Measurements from ENCODE around the gene GPR31.

GPR31 gene

DNA sequence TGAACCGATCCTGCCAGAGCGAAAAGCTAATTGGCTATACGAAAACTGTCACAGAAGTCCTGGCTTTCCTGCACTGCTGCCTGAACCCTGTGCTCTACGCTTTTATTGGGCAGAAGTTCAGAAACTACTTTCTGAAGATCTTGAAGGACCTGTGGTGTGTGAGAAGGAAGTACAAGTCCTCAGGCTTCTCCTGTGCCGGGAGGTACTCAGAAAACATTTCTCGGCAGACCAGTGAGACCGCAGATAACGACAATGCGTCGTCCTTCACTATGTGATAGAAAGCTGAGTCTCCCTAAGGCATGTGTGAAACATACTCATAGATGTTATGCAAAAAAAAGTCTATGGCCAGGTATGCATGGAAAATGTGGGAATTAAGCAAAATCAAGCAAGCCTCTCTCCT, 20.7 kb downstream of the GPR31 start:
- DNase-seq = peak; percentile 58

DNA sequence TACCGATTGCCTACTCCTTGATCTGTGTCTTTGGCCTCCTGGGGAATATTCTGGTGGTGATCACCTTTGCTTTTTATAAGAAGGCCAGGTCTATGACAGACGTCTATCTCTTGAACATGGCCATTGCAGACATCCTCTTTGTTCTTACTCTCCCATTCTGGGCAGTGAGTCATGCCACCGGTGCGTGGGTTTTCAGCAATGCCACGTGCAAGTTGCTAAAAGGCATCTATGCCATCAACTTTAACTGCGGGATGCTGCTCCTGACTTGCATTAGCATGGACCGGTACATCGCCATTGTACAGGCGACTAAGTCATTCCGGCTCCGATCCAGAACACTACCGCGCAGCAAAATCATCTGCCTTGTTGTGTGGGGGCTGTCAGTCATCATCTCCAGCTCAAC, 21.4 kb downstream of the GPR31 start:
- no peak for DNase-seq

DNA sequence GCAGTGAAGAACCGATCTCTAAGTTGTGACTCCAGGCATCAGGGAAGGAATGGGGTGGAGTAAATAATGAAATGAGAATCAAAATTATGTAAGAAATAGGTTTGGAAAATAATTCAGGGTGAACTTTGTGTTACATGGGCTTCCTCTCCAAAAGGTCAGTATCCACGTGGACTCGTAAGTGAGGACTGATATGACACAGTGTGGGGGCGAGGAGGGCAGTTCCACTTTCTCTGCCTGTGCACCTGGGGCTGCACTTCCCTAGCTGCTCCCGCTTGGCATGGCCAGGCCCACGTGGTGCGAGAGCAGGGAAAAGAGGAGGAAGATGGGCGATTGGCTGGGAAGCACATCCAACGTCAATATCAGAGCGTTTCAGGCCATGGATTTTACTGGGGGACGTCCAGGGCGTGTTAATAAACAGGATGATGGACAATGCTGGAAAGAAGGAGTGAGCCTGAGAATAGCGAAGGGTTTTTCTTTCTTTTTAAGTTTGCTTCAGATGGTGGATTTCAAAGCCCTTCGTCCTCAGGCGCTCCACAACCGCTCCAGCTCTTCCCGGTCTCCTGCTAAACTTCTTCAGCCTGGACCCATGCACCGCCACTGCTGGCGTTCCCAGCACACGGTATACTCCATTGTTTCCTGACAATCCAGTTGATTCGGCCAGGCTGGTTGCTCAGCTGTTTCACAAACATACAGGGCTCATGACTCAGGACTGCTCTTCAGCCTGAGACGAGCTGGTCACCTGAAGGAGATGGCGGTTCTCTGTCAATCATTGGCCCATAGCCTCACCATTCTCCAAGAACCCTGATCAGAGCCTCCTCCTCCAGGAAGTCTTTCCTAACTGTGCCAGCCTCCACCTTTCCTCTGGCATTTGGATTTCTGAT, 23.1 kb downstream of the GPR31 start:
- no peak for DNase-seq

DNA sequence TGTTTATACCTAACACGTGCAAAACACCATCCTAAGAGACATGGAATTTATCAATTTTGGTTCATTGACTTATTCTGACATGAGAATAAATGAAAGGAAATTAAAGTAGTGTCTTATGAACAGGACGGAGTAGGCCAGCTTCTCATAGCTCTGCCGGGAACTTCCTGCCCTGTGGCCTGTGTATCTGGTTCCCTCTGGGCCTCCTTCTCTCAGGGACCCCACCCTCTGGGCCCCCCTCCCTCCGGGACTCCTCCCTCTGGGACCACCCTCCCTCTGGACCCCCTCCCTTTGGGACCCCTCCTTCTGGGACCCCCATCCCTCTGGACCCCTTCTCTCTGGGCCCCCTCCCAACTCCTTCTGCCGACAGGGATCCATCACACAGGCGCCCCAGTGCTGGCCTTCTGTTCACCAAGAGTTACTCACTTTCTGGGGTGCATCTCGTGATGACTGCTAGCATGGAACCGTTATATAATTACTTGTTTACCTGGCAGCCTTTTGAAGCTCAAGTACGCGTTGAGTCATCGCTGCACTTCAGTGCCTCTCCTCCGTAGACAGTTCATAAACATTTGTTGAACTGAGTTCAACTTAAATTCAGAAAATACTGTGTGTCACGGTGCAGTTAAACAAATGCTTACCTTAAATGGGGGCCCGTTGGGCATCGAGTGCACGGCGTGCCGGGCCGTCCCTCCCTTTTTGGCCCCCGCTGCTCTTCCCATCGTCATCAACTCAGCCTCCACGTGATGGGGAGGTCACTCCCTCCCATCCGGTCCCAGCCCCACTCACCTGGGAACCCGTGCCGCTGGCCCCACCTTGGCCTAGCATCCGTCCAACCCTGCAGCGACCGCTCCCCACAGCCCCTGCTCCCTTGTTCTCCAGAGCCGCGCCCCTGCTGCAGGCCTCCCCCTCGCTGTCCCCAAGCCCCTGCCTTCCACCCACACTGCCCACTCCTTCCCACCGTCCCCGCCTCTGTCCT, 26.8 kb downstream of the GPR31 start:
- DNase-seq = no peak

DNA sequence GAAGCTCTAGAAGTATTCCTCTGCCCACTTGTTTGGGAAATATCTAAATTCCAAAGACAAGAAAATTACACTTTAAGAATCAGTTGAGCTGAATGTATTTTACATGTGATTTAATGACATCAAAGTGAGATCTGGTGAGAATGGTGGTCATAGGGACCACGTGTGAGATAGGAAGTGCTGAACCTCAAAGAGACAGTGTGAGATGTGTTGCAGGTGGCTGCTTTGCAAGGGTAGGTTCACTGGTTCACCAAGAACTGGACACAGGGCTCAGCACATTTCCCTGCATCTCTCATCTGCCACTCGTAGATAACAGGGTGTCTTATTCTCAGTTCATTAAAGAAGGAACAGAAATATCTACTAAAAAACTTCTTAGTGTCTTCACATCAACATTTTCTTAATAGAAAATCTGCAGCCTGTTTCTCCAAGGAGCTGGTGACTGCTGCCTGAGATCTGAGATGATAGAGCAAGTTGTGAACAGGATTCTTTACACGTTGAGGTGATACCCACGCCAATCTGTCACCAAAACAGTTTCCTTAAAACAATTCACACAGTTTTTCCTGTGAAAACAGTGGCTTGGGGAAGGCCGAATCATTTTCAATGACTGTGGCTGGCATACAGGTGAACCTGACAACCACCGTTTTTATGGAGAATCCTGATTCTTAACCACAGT, 27.6 kb downstream of the GPR31 start:
- no peak for DNase-seq

DNA sequence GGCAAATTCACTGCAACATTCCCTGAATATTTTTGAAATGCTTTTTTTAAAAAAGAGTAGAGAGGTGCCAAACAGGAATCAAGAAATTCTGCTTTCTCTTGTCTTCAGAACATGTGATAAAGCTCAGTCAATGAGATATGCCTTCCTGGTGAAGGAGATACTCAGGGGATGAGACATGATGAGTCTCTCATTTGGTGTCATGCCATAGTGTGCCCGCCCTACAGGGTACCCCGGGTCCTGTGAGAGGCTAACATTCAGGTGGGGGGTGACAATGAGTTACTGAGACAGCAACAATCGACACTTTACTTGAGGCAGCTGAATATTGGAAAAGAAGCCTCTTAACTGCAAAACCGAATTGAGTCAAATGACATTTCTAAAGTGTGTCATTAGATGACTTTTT, 28.2 kb downstream of the GPR31 start:
- no peak for DNase-seq

DNA sequence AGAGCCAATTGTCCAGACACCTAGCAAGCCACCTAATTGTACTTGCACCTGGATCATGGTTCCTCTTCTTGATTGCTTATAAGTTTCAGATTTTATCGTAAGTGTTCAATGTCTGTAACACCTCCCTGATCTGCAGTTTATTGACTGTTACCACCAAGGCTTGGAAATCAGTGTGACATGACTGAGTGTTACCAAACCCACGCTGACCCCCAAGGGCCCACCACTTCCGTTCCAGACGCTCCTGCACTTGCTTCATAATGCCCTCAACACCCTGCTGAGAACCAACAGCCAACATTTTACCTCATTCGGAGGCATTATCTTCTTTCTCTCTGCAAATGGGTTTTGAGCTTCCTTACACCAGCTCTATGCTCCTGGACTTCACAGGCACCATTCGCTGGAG, 28.6 kb downstream of the GPR31 start:
- DNase-seq = no peak

DNA sequence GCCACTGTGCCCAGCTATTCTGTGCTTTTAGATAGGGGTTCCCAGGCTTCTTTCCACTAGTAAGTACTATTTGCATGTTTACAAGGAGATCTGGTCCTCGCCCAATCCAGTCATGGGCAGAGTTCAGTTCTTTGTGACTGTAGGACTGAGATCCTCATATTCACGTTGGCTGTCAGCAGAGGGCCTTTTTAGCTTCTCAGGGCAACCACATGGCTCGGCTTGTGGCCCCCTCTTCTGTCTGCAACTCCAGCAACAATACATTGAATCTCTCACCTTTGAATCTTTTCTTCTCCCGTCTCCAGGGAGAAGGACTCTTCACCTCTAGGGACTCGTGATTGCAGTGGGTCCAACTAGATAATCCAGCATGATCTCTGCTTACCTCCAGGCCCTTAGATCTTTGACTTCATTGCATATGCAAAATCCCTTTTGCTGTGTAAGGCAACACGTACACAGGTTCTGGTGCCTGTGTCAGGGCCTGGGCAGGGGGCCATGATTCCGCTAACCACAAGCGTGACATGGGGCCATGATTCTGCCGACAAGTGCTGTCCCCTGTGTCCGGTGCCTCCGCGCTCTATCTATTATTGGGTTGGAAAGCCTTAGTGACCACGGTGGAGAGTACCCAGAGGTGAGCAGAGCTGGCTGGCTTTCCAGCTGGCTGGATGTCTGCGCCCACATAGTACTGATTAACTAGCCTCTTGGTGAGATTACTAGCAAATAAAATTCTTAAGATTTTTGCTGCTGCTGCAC, 29.8 kb downstream of the GPR31 start:
- DNase-seq = no peak

DNA sequence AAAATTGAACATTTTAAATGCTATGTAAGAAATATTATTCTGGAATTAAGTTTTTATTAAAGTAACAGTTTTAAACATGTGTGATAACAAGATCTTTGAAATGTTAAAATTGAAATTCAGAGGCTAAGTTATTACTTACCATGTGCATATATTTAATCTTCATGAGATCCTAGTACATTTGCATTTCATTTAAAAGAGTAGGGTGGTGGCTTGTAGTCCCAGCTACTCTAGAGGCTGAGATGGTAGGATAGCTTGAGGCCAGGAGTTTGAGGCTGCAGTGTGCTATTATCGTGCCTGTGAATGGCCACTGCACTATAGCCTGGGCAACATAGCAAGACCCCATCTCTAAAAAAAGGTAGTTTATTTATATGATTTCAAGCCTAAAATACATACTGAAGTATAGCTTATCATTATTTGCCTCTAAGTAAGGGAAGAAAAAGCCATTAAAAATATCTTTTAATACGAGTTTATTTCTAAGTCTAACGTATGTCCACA, 31.9 kb downstream of the GPR31 start:
- no peak for DNase-seq

DNA sequence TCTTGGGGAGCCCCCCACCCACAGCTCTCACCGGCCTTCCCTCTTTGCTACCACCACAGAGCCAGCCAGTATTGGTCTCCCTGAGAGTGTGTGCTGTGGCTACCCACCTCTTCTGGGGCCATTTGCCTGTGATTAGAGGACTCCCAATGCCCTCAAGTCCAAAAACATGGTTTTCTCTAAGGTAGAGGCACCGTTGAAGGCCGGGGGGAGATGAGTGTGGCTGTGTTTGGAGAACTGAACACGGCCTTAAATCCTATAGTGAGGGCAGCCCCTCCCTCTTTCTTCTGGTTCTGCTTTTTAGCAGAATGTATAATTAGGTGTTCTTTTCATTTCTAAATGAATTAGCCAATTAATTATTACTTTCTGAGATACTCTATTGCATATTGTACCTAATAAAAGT, 32.4 kb downstream of the GPR31 start:
- DNase-seq = peak; percentile 22

DNA sequence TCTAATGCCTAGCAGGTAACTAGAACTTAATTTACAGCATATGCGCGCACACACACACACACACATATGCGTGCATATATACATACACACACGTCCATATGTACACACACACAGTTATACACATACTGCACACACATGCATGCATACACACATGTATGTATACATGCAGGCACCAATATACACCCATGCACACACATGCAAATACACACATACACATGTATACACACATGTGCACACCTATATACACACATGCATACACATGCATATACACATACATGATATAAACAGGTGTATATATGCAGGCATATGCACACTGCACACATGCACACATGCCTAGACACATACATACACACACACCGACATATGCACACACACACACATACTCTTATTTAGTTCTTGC, 33.0 kb downstream of the GPR31 start:
- no peak for DNase-seq

DNA sequence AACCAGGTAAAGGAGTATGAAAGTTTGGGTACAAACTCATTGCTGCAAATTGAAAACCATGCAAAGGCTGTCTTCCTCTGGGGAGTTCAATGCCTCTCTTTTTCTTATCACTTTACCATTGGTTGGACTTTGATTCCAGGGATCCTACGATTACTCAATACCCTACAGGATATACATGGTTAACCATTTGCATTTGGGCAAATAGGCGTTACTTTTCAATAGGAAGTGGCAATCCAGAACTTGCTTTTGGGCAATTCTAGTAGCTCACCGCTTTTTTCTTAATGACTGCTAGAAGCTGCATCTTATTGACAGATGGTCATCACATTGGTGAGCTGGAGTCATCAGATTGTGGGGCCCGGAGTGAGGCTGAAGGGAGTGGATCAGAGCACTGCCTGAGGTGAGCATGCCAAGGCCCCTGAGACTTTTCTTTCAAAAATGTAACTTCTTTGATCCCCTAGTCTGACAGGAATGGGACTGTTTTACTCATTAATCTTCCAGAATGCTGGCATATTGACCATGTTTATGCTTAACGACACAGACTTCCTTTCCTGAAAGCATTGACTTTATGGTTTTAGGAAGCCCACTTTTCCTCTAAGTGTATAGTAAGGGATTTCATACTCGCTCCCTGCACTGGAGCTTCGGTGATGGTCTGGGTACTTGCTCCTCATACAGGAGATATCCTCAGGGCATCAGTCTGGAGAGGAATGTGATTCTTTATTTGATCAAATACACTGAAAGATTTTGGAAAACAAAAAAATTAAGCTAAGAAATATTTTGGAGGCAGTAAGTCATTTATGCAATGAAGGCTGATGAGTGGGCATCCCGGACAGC, 34.7 kb downstream of the GPR31 start, which contains the start of gene CCR6:
Gene CCR6, plus strand, starts transcription at position 270 of the 831 bp plus-strand sequence. CDS start 13,039 bp downstream, outside the sequence.
- DNase-seq = no peak

DNA sequence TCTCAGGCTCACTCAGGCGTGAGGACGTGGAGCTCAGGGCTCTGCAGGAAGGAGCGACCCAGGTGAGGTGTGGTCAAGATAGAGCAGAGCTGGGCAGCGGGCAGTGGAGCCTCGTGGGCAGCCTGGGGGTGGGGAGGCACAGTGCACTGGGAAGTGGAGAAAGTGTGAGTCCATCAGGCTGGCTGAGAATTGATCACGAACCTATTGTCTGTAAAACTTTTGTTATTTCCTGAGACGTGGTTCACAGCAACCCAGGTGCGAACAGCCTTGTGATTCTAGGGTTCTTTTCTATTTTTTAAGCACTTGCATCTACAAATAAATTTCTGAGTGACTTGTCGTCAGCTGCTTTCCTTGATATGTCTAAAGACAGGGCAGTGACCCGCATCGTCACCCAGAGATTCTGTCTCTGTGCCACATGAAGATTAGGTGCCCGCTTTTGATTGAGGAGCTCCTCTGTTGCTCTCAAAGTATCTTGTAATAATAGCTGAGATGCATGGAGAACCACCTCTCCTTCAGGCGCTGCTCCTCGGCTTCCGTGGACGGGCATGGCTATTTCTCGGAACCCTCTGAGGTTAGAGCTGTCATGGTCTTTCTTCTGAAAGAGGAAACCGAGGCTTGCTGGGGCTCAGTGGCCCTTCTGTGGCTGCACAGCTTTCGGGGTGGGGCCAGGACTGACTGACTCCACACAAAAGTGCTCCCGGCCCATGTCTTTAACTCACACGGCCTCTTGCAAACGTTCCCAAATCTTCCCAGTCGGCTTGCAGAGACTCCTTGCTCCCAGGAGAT, 35.5 kb downstream of the GPR31 start:
- no peak for DNase-seq

DNA sequence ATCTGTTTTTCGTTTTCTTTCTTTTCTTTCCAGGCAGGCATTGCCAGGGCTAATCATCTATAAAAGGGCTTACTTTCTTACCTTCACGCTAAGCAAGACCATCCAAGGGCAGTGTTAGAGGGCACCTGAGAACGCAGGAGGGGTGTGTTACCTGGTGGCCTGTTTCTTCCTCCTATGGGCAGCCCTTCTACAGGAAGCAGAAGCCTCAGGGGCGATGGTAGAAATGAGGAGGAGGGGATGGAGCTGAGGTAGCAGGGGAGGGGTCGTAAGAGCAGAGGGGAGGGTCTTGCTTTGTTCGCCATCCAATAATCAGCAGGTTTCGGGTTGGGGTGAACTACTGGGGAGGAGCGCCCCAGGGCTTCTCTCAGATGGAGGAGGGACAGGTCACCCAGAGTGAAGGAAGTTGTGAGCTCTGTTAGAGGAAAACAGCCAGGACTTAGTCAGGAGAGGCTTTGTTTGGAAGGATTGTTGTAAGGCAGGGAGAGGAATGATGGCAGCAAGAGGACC, 36.4 kb downstream of the GPR31 start:
- no peak for DNase-seq

DNA sequence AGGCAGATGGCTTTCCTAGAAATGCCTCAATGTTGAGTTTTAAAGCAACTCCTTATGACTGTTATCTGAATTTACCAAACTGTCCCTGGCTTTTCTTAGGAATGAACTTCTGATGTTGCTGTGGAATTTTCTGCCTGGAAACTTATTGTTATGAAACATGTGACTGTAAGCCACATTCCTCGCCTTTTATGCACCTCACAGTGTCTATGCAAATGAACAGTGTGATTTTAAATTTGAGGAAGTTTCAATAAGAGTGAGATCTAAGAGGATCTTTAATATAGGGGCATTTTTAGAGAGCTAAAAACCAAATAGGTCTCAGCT, 37.2 kb downstream of the GPR31 start:
- DNase-seq = peak; percentile 10

DNA sequence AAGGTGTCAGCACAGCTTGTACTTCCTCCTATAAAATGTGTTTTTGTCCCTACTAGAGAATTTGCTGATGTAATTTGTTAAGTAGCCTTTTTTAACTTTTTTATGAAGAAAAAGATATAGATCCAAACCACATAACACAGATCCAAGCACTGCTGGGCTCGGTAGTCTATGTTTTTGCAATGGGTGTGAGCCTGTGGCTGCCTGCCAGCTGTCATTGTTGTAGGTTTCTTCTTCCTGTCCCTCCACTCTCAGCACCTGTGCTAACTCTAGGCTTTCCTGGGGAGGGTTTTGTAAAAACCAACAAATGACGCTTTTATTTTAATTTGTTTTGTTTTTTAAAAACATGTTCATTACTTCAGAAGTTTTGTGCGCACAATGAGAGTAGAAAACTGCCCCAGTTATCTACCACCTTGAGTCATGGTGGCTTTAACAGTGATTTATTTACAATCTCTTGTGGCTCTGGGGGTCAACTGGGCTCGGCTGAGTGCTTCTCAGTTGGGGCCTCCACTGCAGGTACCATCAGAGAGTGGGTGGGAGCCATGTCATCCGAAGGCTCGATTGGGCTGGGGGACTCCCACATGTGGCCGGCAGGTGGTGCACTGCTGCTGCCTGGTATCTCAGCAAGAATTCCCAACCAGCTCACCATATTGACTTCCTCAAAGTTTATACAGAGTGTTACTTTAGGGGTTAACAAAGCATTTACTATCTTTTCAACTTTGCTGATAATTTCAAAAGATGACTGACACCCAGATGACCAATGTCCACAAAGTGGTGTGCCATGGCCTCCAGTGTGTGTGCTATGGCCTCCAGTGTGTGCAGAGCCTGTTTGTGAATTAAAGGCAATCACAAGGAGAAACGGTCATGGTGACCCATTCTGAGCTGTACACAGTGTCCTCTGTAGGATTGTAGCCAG, 37.9 kb downstream of the GPR31 start:
- no peak for DNase-seq

DNA sequence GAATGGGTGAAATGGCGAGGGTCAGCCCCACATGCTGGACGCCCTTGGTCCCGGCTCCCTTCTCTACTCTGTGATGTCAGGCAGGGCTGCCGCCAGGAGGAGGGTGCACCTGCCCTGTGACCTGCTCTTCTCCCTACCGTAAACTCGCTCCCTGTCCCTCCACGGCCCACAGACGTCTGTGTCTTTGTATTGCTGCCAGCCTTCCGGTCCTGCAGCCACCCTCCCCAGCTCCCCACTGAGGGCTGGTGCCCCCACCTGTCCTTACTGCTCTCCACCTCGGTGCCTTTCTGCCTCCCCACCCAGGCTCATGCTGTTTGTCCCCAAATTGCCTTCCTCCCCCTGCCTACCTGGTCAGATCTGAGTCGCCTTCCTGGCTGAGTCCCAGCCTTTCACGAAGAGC, 38.9 kb downstream of the GPR31 start:
- DNase-seq = no peak

DNA sequence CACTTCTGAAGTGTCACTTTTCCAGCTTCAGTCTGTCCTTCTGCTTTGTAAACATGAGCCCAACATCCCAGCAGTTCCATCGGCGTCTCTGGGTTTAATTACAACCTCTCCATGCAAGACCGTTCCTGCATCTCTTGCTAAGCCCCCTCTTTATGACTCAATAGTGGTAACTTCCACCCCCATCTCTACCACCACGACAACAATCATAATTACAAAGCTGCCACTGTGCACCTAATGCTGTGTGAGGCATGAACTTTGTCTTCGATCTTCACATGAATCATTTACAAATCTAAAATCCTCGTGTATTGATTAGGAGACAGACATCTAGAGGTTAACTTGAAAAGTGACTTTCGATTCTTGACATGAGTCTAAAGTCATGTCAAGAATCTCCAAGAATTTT, 39.8 kb downstream of the GPR31 start:
- DNase-seq = no peak

DNA sequence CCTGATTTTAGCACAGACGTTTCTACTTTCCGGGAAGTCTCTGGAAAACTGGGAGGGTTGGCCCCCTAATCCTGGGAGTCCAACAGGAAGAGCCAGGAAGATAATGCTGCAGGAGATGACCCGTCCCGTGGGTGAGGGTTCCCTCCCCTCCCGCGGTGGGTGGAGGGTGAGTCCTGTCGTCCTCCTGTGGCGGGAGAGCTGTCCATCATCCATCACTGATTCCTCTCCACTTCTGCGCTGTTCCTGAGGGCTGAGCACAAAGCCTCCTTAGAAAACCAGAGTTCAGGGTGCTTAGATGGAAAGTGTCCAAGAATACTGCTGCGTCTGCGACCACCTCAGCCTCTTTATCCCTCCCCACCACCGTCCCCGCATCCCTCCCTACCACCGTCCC, 40.9 kb downstream of the GPR31 start:
- DNase-seq = no peak
